Activated CD8-positive, alpha-beta memory T cell treated with anti-CD3 and anti-CD28 coated beads for 36 hours (primary cell): ENCODE results near the gene GNPDA1. TPM values are rescaled to one million over a fixed set of nuclear protein-coding genes. Genes with fewer than 3 reads are reported as not detected.

Experiments used
- CTCF ChIA-PET: fragments of 350-600 bp; sonication (Branson Sonifier 250); formaldehyde crosslinking; loops from one replicate; lab custom pipeline; 2021; ENCODE audit warnings: antibody characterized with exemption; lab: Charles Lee
- POLR2A ChIA-PET: fragments of 350-600 bp; sonication (Branson Sonifier 250); formaldehyde crosslinking; loops from one replicate; lab custom pipeline; 2021; ENCODE audit warnings: antibody characterized with exemption; lab: Charles Lee
- total RNA-seq, 2 experiments: library from RNA; stranded (reverse); gene quantifications; one replicate each; pipeline ENCODE4 v1.2.3, GENCODE V29; 2021

Gene GNPDA1
- total RNA-seq, 2 experiments from 2014 or later, result 81.7 to 85.3 TPM

DNA sequence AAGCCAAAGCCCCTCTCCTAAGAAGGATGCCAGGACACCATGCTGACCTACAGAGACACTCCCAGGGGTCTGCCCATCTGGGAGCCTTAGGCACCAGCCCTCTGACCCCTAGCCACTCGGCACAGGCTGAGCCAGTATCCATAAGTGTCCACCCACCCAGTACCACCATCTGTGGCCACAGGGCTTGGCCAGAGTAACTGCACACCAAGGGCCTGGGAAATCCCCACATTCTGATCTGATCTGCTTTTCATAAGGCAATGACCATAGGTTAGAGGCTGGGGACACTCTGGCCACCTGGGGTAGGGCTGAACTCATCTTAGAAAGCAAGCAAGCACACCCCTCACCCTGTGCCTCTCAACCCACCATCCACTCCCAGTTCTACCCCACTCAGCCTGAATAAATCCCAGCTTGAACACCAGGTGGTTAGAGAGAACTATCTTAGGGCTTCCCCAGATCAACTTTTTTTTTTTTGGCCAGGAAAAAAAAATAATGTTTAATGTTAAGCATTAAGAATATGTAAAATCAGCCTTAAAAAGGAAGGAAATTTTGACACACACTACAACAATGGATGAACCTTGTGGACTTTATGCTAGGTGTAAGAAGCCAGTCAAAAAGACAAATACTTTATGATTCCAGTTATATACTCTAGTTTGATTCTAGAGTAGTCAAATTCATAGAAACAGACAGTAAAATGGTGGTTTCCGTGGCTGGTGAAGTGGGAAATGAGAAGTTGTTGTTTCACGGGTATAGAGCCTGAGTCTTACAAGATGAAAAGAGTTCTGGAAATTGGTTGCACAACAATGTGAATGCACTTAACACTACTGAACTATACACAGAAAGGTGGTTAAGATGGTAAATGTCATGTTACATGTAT is 6.2 kb downstream of the GNPDA1 start:
- ChIA-PET POLR2A (interaction anchor here (0.6 to 1.9 kb wide), 4 partner anchors 10 to 426 kb away, joined by 3 to 11 read pairs (median 4); partner anchors contain the start of gene RNF14), CTCF (interaction anchor here (1.0 to 3.2 kb wide), 9 partner anchors 9 to 315 kb away, joined by 3 to 17 read pairs (median 3); partner anchors contain the start of gene NDFIP1)

DNA sequence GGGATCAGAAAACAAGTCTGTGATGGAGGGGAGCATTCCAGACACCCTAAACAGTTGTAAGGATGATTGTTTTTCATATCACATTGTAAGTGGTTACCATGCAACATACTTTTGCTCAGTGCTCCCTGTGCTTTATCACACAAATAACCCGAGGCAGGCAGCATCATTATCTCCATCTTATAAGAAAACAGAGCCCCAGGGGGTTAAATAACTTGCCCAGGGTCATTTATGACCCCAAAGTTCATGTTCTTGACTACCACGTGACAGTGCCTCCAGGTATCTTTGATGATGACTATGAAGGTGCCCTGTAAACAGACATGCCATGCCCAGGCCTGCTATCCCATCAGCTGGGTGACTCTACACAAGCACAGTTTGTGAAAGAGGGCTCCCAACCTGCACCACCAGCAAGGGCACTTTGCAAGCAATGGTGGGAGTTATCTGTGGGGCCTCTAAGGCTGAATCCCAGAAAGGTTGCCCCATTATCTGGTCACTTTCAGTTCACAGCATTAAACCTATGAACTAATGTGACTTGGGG is 9.5 kb downstream of the GNPDA1 start:
- ChIA-PET CTCF (no interaction called here), POLR2A (no interaction called here)

DNA sequence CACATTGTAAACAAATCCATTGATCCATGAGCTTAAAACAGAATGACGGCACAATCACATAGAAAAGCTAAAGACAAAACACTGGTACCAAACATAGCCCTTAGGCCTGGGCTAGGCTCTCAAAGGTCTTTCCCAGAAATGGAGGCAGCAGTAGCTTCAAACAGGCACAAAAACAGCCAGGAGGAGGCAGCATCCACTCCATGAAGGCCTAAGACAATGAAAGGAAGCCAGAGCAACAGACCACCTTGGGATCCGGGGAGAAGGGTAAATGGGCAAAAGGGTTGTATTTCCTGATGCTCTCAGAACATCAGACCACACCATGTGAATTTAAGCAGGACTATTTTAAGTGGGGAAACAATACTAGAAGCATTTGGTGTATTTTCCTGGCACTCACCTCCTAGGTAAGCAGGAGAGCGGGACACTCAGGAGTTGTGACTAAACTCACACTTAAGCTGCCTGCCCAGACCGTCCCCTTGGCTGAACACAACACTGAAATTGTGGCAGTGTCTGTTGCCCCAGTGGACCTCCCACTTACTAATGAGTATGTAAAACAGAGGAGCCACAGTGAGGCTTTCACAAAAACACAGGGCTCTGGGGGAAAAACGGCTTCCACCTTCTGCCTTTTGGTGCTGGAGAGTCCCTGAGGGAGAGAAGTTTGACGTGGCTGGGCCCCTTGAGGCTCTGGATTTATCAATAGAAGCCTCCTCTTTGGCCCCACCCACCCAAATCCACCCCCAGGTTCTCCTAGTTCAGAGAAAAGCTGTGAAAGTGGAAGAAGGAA is 11.9 kb downstream of the GNPDA1 start:
- POLR2A ChIA-PET, result interaction anchor here (0.6 kb wide), 1 partner anchor 12 kb away, joined by 3 read pairs; the partner anchor contains the start of gene GNPDA1
- CTCF ChIA-PET, result interaction anchor here (0.9 to 1.3 kb wide), 5 partner anchors 10 to 144 kb away, joined by 3 to 5 read pairs (median 4); no protein-coding TSS in a partner anchor

DNA sequence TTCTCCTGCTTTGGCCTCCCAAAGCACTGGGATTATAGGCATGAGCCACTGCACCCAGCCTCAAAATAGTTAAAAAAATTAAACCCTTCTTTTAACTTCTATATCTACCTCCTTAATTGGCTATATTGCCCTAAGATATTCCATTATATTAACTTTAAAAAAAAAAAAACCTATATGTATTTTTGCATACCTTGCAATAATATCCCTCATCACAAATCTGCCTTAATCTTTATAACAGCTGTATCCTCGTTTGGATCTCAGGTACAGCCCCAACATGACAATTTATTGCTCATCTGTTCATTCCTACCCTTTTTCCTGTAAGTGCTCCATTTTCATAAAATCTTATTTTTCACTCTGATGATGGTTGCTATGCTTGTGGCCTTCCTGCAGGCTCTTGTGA is 12.7 kb downstream of the GNPDA1 start:
- POLR2A ChIA-PET, result interaction anchor here (0.6 kb wide), 1 partner anchor 13 kb away, joined by 3 read pairs; the partner anchor contains the start of gene GNPDA1
- CTCF ChIA-PET, result interaction anchor here (0.9 to 1.3 kb wide), 4 partner anchors 11 to 145 kb away, joined by 3 to 5 read pairs (median 4); no protein-coding TSS in a partner anchor

DNA sequence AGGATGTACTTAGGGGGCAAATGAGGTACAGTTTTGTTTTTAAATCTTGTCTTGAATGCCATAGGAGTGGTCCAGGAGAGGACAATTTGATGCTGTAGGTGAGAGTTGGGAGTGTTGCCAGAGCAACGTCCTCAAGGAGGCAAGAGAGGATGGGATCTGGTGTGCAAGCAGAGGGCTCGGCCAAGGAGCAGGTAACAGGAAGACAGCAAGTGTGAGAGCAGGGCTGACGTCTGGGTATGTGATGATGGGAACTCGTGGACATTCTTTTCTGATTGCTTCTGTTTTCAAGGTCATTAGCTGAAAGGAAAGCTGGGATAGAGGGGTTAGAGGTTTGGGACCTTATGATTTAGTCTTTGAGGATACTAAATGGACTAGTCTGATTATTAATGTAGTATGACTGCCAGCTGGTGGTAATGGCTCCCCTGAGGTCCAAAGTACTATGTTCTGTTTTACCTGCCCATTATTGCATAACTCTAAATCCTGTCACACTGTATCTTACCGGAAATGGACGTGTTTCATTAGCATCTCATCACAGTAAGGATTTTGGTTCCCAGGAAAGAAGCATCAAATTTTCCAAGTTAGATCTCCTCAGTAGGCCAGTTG is 15.4 kb downstream of the GNPDA1 start:
- POLR2A ChIA-PET, result no interaction called here
- CTCF ChIA-PET, result interaction anchor here (1.8 kb wide), 1 partner anchor 15 kb away, joined by 4 read pairs; no protein-coding TSS in a partner anchor

- POLR2A ChIA-PET, result no interaction called here
- CTCF ChIA-PET, result interaction anchor here (0.7 to 1.7 kb wide), 3 partner anchors 11 to 118 kb away, joined by 3 to 4 read pairs (median 3); partner anchors contain the start of gene RNF14
Measured at GRCh38 chr5:141995656-141996055, 17.2 kb downstream of the GNPDA1 start.

DNA sequence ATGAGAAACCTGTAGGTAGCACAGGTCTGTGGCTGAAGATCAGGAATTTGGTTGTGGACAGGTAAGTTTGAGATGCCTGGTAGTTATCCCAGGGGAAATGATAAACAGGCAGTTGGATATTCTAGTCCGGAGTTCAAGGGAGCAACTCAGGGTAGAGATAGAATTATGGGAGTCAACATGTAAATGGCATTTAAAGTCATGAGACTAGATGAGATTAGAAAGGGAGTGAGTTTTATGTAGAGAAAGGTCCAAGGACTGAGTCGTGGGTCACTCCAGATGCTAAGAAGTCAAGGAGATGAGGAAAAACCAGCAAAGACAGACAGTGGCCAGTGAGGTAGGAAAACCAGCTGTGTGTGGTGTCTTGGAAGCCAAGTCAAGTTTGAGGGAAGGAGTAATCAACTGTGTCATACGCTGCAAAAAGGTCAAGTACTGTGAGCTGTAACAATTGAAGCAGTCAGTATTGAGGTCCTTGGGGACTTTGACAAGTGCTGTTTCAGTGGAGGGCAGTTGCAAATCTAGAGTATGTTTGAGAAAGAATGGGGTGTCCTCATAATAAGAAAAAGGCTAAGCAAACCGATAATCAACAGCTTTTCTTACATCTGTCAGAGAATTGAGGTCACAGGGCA is 18.2 kb downstream of the GNPDA1 start:
- ChIA-PET POLR2A (no interaction called here), CTCF (interaction anchor here (0.7 to 1.7 kb wide), 2 partner anchors 12 to 119 kb away, joined by 3 to 4 read pairs; no protein-coding TSS in a partner anchor)

DNA sequence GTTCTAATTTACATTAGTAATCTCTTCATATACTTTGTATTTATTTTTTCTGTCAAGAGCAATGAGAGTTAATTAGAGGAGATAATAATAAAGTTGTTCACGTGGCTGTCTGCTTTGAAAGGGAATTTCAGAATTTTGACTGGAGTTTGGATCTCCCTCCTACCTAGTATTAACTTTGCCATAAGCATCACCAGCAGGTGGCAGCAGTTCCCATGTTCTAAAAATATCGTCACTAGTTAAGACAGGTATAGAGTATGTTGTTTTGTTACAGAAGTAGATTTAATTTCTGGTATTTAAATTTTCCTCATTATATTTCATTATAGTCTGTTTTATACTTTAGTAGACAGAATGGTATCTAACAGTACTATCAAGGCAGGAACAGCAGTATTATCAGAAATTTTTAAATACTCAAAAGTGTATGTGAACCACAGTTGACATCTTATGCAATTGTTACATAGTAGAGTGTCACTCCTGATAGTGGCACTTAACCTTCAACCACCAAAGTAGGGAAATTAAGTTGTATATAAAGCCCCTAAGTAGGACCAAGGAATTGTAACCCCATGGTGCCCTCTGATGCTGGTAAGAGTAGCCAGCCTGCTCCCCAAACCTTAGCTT is 20.4 kb downstream of the GNPDA1 start:
- POLR2A ChIA-PET, result no interaction called here

GRCh38 chr5:141989720-141990119 is 23.1 kb downstream of the GNPDA1 start:
- POLR2A ChIA-PET, result no interaction called here

More for the DNA sequence above, 20.4 kb downstream of the GNPDA1 start:
- CTCF ChIA-PET, result interaction anchor here (0.7 to 5.6 kb wide), 7 partner anchors 15 to 459 kb away, joined by 3 to 30 read pairs (median 3); partner anchors contain the start of genes GNPDA1 and RNF14

GRCh38 chr5:141986072-141986471 is 26.8 kb downstream of the GNPDA1 start:
- ChIA-PET POLR2A (no interaction called here), CTCF (interaction anchor here (1.2 kb wide), 1 partner anchor 159 kb away, joined by 3 read pairs; no protein-coding TSS in a partner anchor)

More at GRCh38 chr5:141989720-141990119, 23.1 kb downstream of the GNPDA1 start:
- CTCF ChIA-PET, result interaction anchor here (0.6 to 5.6 kb wide), 4 partner anchors 21 to 250 kb away, joined by 3 to 30 read pairs (median 5); partner anchors contain the start of gene RNF14

DNA sequence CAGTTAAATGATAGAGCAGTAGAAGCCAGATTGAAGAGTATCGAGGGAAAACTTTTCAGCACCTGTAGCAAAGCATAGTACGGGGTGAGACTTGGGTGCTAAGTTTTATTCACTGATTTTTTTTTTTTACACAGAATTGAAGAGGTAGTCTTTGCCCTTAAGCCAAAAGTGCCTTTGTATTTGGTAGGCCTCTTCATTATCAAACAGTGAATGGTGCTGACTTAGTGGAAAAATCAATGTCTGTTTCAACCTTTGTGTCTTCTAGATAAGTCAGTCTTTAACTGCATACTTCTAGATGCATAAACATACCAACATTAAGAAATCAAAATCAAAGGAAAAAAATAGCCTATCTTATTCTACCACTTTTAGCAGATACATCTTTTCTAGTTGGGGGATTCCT is 30.2 kb downstream of the GNPDA1 start:
- POLR2A ChIA-PET, result no interaction called here
- CTCF ChIA-PET, result no interaction called here

- CTCF ChIA-PET, result no interaction called here
- POLR2A ChIA-PET, result no interaction called here
Measured at GRCh38 chr5:141978389-141978788, 34.4 kb downstream of the GNPDA1 start.

GRCh38 chr5:141976176-141976575 is 36.7 kb downstream of the GNPDA1 start:
- ChIA-PET POLR2A (no interaction called here), CTCF (interaction anchor here (0.5 to 1.6 kb wide), 5 partner anchors 16 to 683 kb away, joined by 3 to 7 read pairs (median 4); partner anchors contain the start of gene GNPDA1)

- ChIA-PET POLR2A (no interaction called here), CTCF (no interaction called here)
Measured at GRCh38 chr5:141973871-141974595, 38.8 kb downstream of the GNPDA1 start.

DNA sequence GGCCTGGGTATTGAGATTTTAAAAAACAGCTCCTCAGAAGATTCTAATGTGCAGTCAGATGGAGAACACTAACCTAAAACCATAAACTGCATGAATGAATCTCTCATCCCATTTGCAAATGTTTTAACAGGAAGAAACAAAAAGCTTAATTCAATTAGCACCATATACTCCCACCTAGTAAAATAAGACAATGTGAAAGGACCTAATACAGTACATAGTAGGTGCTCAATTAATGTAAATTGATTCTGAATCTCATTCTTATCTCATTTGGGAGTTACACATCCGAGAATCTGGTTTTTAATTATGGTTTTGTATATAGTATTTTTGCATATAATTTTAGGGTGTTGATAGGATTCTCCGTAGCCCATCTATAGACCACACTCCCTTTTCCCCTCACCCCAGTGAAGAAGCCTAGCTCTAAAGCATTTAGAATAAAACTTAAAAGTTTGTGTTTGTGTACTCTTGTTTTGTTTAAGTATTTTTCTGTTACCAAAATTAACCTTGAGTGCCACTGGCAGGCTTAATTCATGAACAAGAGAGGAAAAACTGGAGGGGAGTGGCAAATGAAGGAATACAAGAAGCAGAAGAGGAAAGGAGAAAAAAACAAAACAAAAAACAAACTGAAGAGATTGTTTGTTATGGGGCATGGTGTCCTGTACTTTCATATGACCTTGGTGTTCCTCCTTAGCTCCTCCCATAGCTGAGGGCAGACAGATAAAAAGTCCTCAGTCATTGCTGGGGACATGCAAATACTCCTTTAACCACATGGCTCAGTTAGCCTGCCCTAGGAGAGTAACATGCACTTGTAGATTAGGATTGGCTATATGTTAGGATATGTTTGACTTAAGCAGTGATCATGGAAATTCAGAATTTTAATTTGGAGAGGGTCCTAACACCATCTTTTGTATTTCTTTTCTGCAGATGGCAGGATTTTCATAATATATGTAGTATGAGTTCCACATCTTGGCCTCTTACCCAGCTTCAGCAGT is 42.8 kb downstream of the GNPDA1 start:
- ChIA-PET POLR2A (interaction anchor here (0.6 to 1.9 kb wide), 11 partner anchors 9 to 333 kb away, joined by 3 to 17 read pairs (median 4); partner anchors contain the start of genes DELE1, HDAC3, NDFIP1 and PCDH12), CTCF (interaction anchor here (0.8 to 3.6 kb wide), 8 partner anchors 11 to 306 kb away, joined by 3 to 34 read pairs (median 8); partner anchors contain the start of genes GNPDA1 and PCDH12)
